GM19324 (cell line): ENCODE data around the gene CYP4A22.
"Not testable (repeated sequence)": the region's sequence is repeated elsewhere in the genome, so short reads cannot be mapped to it uniquely, and the experiment has no call there.

Source experiments
- ATAC-seq: cut with Tn5 transposase; IDR thresholded peaks from one replicate; pipeline ENCODE4 v1.9.1; 2021; ENCODE audit warnings: mild to moderate bottlenecking, moderate library complexity; ENCODE audit not compliant: unreplicated experiment, low FRiP score

Gene CYP4A22

DNA sequence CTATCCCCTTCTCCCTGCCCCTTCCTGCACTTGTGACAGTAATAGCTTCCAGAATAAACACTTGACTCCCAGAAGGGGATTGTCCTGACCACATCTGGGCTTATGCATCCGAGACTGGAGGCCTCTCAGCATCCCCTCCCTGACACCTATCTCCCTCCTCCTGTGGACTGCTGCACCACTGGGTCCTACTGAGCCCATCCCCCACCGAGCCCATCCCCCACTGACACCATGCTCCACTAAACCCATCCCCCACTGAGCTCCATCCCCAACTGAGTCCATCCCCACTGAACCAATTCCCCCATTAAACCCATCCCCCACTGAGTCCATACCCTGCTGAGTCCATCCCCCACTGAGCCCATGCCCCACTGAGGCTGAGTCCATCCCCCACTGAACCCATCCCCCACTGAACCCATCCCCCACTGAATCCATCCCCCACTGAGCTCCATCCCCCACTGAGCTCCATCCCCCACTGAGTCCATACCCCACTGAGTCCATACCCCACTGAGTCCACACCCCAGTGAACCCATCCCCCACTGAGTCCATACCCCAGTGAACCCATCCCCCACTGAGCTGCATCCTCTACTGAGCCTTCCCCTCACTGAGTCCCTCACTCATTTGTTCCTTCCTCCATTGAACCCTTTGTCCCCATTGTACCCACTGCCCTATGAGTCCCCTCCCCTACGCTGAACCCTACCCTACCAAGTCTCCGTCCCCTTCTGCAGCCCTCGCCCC, 47.0 kb downstream of the CYP4A22 start:
- ATAC-seq, result no peak

DNA sequence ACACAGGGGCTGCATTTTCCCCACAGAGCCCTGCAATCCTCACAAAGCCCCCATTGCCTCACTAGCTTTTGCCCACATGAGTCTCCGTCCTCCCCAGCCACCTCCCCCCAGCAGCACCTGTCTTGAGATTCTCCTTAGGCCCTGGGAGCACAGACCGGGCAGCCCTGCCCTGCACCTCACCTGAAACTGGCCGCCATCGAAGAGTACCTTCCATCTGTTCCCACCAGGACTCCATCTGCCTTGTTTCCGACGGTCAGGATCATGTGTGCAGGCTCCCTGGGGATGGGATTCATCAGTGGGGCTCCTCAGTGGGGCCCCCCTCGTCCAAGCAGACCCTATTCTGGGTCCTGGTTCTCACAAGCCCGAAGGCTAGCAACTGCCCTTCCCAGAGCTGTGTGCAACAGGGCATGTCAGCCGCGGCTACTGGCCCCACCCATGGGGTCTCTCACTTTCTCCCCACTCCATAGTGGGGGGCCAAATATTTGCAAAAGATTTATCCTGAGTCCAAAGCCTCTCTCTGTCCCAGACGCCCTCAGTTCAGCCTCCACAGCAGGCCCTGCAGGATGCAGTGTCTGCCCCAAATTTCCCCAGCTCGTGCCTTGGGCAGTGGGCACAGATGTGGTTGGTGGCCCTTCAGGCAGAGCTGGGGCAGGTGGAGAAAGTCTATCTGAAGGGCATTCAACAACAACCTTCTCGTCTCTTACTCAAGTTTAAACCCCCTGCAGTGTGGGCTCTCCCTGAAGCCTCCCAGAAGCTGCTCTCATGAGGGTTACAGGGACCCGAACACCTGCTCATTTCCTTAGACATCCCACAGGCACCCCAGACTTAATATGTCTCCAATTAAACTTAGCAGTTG, 47.8 kb downstream of the CYP4A22 start:
- no peak for ATAC-seq

DNA sequence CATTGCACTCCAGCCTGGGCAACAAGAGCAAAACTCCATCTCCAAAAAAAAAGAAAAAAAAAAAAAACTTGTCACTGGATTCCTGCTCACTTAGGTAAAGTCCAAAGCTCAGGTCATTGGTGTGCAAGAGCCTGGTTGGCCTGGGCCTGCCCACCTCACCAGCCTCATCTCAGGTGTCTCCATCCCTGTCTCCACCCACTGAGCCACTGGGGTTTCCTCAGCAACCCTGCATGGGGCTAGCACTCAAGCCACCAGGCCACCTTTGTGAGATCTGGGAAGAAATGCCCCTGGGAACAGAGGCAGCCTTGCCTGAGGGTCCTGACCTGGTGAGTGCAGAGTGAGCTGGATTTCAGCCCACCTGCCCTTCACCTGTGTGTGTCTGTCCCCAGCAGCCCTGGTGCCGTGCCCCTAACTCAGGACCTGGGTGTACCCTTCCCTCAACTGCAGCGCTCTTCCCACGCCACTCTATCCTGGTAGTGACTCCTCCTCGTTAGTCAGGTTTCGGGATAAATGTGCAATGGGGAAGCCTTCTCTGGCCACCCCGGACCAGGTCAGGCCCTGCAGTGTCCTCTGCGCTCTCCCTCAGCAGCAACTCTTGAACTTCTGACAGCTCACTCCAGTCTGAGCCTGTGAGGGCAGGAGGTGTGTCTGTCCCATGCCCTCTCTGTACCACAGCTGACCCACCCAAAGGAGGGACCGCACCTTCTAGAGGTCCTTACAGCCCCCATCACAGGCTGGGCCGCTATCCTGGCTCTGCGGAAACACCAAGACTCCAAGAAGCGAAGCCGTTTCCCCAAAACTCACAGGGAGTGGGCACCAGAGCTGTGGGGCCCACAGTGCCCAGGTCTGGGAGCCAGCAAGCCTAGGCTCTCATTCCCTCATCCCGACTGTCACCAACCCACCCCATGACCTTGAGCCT, 49.3 kb downstream of the CYP4A22 start:
- no peak for ATAC-seq

DNA sequence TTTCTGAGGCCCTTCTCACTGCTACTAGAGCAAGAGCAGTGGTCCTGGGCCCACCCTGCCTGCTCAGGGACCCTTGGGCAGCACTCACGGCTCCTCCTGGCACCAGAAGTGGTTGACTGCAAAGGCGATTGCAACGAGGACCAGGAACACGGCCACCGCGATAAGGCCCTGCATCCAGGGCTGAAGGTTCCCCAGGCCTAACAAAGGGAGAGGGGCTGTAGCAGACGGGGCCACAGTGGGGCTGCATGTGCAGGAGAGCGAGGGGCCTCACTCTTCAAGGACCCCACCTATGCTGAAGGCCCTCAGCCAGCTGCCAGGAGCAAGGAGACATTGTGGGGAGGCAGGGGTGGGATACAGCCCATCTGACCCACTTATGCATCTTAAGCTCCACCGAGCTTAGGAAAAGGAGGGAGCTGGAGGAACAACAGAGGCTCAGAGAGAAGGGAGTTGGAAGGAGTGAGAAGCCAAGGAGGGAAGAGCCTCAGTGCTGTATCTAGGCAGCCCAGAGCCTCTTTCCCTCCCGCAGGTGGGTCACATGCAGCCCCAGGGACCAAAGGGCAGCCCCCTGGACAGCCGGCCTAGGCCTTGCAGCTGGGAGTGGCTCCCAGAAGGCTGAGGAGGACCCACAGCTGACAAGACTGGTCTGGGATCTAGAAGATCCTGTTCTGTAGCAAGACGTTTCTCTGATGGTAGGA, 50.1 kb downstream of the CYP4A22 start:
- no peak for ATAC-seq

DNA sequence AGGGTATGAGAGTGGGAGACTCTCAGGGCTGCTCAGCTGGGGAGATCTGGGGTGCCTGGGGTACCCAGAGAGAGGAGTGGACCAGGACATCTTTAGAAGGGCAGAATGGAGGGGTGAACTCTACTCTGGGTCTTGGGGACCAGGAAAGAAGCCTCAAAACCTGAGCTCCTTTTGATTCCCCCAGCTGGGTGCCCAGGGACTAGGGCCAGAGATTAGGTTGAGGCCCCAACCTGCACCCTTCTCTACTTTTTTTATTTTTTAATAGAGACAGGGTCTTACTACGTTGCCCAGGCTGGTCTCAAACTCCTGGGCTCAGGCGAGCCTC, 50.6 kb downstream of the CYP4A22 start:
- no peak for ATAC-seq

DNA sequence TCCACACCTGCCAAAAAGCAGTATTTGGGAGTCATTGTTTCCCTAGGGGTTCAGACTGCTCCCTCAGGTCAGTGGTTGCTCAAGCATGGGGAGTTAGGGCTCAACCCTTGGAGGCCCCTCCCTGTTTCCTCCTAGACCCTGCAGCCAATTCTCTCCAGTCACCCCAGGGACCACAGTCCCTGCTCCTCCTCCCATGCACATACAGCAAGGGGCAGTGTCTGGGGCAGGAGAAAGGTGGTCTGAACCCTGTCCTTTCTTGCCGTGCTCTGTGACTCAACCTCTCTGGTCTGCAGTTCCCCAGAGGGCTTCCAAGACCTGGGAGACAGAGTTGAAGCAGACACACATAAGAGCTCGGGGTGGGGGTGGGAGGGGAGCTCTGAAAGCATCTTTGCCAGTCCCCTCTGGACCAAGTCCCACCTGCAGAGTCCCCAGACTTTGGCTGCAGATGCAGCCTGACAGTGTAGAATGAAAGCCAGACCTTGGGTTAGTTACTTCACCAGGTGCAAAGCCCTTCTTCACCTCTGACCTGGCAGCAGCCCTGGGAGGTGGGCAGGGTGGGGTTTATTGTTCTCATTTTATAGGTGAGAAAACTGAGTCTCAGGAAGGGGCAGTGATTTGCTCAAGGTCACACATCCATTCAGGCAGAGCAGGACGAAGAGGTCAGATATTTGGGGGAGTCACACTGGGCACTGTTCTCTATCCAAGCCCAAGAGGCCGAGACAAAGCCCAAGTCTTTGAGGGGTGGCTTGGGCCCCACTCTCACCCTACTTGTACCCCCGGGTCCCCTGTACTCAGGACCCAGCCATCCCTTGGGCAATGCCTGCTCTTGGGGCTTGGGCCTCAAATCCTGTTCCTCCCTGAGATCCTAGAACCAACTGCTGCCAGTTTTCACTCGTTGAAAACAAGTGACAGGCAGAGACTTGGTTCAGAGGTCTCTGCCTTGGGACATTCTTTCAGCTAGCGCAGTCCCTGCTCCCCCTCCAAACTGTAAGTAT, 51.8 kb downstream of the CYP4A22 start:
- ATAC-seq, result no peak

DNA sequence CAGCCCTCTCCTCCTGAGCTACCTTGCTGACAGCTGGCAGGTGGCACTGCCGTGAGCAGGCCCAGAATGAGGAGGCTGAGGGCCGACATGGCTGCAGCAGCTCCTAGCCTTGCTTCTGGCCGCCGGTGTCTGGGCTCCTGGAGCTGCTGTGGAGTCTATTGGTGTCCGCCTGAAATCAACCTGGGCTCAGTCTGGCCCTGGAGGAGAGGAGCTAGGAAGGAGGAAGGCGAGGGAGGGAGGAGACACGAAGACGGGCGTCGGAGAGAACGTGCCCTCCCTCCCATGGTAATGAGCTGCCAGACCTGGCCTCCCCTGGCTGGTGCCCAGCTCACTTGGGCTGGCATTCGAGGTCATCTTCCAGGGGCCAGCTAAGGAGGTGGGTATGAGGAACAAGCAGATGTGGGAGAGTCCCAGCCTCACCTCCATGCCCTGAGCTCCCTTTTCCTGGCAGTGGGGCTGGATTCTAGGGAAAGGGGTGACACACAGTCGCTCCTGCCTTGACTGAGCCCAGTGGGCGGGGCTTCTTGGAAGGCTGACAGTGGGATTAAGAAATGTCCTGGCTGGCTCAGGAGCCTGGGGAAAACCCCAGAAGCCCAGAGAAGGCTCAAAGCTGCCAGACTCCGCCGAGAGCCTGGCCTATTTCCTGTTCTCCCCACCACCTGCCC, 52.7 kb downstream of the CYP4A22 start, which contains the start of gene PDZK1IP1:
TSS of gene PDZK1IP1 (minus strand) at position 193 of the 665 bp plus-strand sequence. CDS start at position 89, 104 bp downstream.
- ATAC-seq, result no peak

DNA sequence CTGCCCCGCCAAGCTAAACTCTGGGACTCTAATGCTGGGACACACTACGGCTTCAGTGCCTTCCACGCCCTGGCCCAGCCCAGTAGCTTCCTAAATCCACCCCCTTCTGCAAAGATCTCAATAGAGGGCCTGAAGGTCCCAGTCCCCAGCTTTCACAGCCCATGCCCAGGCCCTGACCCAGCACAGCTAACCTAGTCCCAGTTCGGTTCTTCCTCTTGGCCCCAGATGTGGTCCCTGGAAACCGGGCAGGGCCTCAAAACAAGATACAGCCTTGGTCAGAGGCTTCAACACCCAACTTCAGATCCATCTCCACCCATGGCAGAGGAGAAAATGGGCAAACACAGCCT, 53.2 kb downstream of the CYP4A22 start:
- ATAC-seq, result no peak

DNA sequence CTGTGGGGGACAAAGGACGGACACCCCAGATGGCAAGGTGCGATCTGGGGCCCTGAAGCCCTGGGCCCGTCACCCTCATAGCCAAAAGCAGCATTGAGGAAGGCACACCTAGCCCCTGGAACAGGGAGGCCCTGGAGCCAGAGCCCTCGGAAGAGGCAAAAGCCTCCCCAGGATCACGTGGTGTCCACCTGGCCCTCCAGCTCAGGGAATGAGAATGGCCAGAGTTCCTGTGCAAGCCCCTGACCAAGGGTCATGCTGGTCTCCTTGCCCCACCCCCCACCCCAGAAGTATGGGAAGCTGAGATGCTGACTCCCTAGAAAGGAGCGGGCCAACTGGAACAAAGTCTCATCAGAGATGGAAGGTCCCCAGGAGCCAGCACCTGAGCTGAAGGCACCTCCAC, 53.6 kb downstream of the CYP4A22 start:
- no peak for ATAC-seq

DNA sequence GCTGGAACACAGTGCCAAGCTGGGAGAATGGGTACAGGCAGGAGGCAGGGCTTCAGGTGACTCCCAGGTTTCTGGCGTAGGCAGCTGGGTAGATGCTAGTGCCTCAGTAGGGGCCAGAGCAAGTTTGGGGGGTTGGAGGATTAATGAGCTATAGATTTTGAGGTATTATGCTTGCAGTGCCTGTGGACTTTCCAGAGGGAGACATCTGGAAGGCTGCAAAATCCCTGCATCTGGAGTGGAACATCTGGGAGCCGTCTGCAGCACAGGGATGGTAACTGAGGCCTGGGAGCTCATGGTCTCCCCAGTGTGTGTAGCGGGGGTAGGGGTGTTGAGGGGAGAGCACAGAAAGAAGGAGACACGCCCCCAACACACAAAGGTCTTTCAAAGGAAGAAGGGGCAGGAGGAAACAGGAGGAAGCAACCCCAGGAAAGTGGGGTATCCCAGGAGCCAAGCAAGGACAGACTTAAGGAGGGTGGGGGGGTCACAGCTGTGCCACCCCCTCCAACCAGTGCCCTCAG, 54.8 kb downstream of the CYP4A22 start:
- no peak for ATAC-seq

DNA sequence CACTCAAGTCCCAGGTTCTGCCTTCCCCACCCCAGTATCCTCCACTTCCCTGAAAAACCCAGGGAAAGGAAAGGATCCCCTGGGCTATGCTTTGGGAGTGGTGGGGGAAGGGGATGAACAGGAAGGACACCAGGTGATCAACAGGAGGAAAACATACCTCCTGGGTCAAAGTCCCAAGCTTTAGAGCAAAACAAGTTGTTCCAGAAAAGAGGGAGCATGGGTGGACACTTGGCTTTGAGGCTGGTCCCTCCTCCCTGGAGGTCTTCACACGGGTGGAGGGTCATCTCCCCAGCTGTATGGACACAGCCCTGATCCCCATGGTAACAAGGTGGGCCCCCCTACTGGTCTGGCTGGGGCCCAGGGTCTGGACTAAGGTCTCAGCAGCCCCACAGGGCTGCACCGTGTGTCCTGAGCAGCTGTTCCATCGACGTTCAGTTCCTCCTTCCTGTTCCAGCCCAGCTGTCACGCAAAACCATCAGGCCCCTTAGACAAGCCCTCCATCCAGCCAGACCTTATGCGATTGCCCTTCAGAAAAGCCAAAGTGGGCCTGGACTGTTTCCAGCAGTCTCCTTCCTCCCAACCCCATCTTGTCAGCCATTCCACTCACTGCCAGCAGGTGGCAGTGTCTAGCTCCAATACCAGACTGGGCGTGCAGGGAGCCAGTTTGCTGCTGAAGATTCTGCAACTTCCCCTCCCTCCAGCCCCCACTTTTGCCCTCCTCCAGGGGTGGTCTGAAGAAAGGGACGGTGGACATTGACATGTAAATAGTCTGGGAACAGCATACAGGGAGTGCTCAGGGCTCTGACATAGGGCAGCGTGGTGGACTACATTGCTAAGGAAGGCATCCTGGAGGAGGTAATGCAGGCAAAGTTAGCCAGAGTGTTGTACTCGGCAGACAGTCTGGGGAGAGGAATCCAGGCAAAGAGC, 55.5 kb downstream of the CYP4A22 start:
- ATAC-seq, result no peak

DNA sequence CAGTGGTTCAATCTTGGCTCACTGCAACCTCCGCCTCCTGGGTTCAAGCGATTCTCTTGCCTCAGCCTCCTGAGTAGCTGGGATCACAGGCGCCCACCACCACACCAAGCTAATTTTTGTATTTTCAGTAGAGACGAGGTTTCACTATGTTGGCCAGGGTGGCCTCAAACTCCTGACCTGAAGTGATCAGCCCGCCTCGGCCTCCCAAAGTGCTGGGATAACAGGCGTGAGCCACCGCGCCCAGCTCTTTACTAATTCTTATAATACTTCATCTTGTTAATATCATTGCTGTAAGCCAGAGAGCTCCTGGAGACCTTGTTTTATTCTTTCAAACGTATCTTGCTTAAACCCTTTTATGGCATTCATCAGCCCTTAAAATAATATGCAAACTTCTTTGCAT, 56.3 kb downstream of the CYP4A22 start:
- ATAC-seq, result not testable (repeated sequence)

DNA sequence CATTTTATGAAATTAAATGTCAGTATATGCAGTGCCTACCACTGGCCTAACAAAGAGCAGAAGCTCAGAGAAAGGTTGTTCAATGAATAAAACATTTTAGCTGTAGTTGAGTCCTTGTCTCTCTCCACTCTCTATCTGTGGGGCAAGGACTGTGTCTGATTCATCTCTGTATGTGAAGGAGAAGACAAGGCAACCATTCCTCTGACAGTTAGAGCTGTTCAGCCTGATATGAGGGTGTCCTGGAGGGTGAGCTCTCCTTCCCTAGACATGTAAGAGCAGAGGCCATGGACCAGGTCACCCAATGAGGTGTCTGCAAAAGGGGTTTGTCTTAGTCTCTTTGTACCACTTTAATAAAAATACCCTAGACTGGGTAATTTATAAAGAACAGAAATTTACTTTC, 57.1 kb downstream of the CYP4A22 start:
- ATAC-seq, result no peak

DNA sequence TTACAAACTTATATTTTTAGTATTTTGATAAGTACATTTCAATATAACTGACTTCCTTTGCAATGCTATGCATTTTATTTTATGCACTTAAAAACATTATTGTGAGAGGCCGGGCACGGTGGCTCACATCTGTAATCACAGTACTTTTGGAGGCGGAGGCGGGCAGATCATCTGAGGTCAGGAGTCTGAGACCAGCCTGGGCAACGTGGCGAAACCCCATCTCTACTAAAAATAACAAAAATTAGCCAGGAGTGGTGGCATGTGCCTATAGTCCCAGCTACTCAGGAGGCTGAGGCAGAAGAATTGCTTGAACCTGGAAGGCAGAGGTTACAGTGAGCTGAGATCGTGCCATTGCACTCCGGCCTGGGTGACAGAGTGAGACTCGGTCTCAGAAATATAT, 58.7 kb downstream of the CYP4A22 start:
- not testable (repeated sequence) for ATAC-seq

DNA sequence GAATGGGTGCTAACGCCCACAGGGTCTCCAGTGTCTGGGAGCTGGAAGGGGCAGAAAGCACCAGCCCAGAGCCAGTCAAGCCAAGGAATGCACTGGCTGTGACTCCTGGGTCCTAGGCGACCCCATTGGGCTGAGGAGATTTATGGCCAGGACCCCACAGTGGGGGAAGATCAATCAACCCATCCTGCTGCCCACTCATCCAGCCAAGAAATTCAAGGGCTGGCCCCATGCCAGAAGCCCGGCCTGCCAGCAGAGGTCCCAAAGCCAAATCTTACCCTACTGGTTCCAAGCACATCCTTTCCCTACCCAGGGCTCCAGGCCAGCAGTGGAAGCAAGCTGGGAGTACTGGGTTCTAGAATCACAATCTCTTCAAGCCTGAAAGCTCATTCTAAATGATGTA, 59.4 kb downstream of the CYP4A22 start:
- no peak for ATAC-seq

DNA sequence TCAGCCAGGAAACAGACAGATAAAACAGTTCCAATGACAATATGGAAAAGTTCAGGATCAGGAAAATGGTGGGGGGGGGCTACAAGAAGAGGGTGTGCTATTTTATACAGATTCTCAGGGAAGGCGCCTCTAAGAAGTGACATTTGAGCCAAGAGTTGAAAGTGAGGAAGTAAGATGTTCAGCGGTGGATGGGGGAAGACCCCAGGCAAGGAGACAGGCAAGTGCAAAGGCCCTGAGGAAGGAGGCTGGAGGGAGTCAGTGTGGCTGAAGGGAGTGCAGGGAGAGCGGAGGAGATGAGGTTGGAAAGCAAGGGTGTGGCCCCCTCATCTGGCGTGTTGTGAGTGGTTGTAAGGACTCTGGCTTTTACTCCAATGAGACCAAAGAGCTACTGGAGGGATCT, 61.0 kb downstream of the CYP4A22 start:
- no peak for ATAC-seq
